Osteoblast (primary cell): ENCODE measurements around the gene PRDX3. TPM values are rescaled to one million over a fixed set of nuclear protein-coding genes. Genes with fewer than 3 reads are reported as not detected.

Experiments used
- DNase-seq: peaks from one replicate; pipeline ENCODE4 v3.0.0; 2011; ENCODE audit warnings: low spot score, mixed read lengths; ENCODE audit not compliant: insufficient read length; ENCODE audit errors: missing footprints
- H2AFZ ChIP-seq: 2 replicates; pipeline ENCODE4 v1.6.0; 2011; ENCODE audit warnings: mild to moderate bottlenecking, low read length
- H3K27ac ChIP-seq: 2 replicates; pipeline ENCODE4 v1.5.1; 2011; ENCODE audit warnings: mild to moderate bottlenecking, low read depth, low read length, moderate library complexity
- H3K27me3 ChIP-seq: 2 replicates; pipeline ENCODE4 v1.6.0; 2012; ENCODE audit warnings: mild to moderate bottlenecking, control low read depth, inconsistent platforms, low read length, moderate library complexity; ENCODE audit not compliant: insufficient read depth
- H3K36me3 ChIP-seq: 2 replicates; pipeline ENCODE4 v1.5.1; 2011; ENCODE audit warnings: mild to moderate bottlenecking, low read length, control low read depth, moderate library complexity; ENCODE audit not compliant: insufficient read depth
- H3K4me1 ChIP-seq: 2 replicates; pipeline ENCODE4 v1.5.1; 2011; ENCODE audit warnings: mild to moderate bottlenecking, low read length, control low read depth, moderate library complexity; ENCODE audit not compliant: insufficient read depth
- H3K4me2 ChIP-seq: 2 replicates; pipeline ENCODE4 v1.6.0; 2011; ENCODE audit warnings: mild to moderate bottlenecking, low read length; ENCODE audit not compliant: insufficient read depth
- H3K4me3 ChIP-seq: fragments of 200-600 bp; sonication (generic); 3 replicates; pipeline ENCODE4 v1.5.1; 2012; ENCODE audit warnings: mild to moderate bottlenecking, low read length, inconsistent platforms; ENCODE audit not compliant: insufficient read depth
- H3K79me2 ChIP-seq: 2 replicates; pipeline ENCODE4 v1.6.0; 2012; ENCODE audit warnings: mild to moderate bottlenecking, low read length, control low read depth, inconsistent platforms; ENCODE audit not compliant: insufficient read depth
- H3K9me3 ChIP-seq: 2 replicates; pipeline ENCODE4 v1.5.1; 2011; ENCODE audit warnings: low read depth, low read length, control low read depth
- H4K20me1 ChIP-seq: 2 replicates; pipeline ENCODE4 v1.6.0; 2012; ENCODE audit warnings: mild to moderate bottlenecking, low read length, control low read depth; ENCODE audit not compliant: insufficient read depth
- CTCF ChIP-seq: IDR thresholded peaks from 2 replicates; pipeline ENCODE4 v1.5.1; 2011; ENCODE audit warnings: mild to moderate bottlenecking, low read depth, low read length, moderate library complexity; ENCODE audit errors: extremely low read depth
- small RNA-seq: library from RNA; depleted of rRNA; stranded (forward); fragments of <200 nt; gene quantifications from one replicate; pipeline ENCODE3, GENCODE V24; 2012
- total RNA-seq: library from RNA; depleted of rRNA; stranded (reverse); fragments of >200 nt; gene quantifications from 2 replicates; pipeline ENCODE4 v1.2.3, GENCODE V29; 2012

Gene PRDX3
- total RNA-seq, 1 donor, result 119 TPM

GRCh38 chr10:119120413-119120867 is 58.2 kb downstream of the PRDX3 start:
- H3K27me3 ChIP-seq, result no peaks in the 10 kb centered on the region
- H3K79me2 ChIP-seq, result no peaks in the 10 kb centered on the region
- DNase-seq, result no peak
- no peak for TF ChIP-seq CTCF
- no peaks in the 10 kb centered on the region for H4K20me1 ChIP-seq
- H3K9me3 ChIP-seq, result no peaks in the 10 kb centered on the region
- peaks cover 4% of the 10 kb centered on the region for H3K4me1 ChIP-seq
- peaks cover 75% of the 10 kb centered on the region for H3K36me3 ChIP-seq
- H3K27ac ChIP-seq, result peak overlapping the region; percentile 26
- no peak overlapping the region for H3K4me2 ChIP-seq
- no peak overlapping the region for H2AFZ ChIP-seq
- H3K4me3 ChIP-seq, result no peak overlapping the region

- H3K27ac ChIP-seq, result no peak overlapping the region
Observed at GRCh38 chr10:119119400-119119799, 59.2 kb downstream of the PRDX3 start.

GRCh38 chr10:119118231-119118630 is 60.4 kb downstream of the PRDX3 start:
- Histone ChIP-seq H3K36me3 (peaks cover 72% of the 10 kb centered on the region), H3K27me3 (no peaks in the 10 kb centered on the region)
- no peak for TF ChIP-seq CTCF

More at GRCh38 chr10:119119400-119119799, 59.2 kb downstream of the PRDX3 start:
- no peak overlapping the region for H2AFZ ChIP-seq
- no peaks in the 10 kb centered on the region for H3K9me3 ChIP-seq
- DNase-seq, result no peak
- no peaks in the 10 kb centered on the region for H3K79me2 ChIP-seq
- H3K36me3 ChIP-seq, result peaks cover 79% of the 10 kb centered on the region
- H3K4me2 ChIP-seq, result no peak overlapping the region
- no peak overlapping the region for H3K4me3 ChIP-seq
- no peak for TF ChIP-seq CTCF
- no peaks in the 10 kb centered on the region for H3K27me3 ChIP-seq
- no peaks in the 10 kb centered on the region for H4K20me1 ChIP-seq
- H3K4me1 ChIP-seq, result peaks cover 6% of the 10 kb centered on the region

More at GRCh38 chr10:119118231-119118630, 60.4 kb downstream of the PRDX3 start:
- no peak for DNase-seq
- Histone ChIP-seq H3K4me2 (no peak overlapping the region), H3K4me3 (no peak overlapping the region), H3K79me2 (no peaks in the 10 kb centered on the region), H3K4me1 (peaks cover 18% of the 10 kb centered on the region), H3K27ac (no peak overlapping the region), H3K9me3 (no peaks in the 10 kb centered on the region), H4K20me1 (no peaks in the 10 kb centered on the region), H2AFZ (no peak overlapping the region)

Small RNAs within 50 kb of the gene (small RNA-seq; reads per million reads assigned to genes)
- not detected for gene RN7SL749P

Other genes with a start within 250 kb of the PRDX3 start
- 1.1 and 1.2 TPM in 2 replicates for gene NANOS1, start 149.1 kb downstream of the PRDX3 start, total RNA-seq
- gene EIF3A, start 98.0 kb downstream of the PRDX3 start, total RNA-seq, result 135 and 151 TPM in 2 replicates
- gene DENND10, start 74.7 kb downstream of the PRDX3 start, total RNA-seq, result 102 and 111 TPM in 2 replicates
- 11.2 and 13.0 TPM in 2 replicates for gene SFXN4, start 13.1 kb downstream of the PRDX3 start, total RNA-seq
- 1.5 and 1.8 TPM in 2 replicates for gene GRK5, start 28.8 kb upstream of the PRDX3 start, total RNA-seq